GM10847 (cell line): ENCODE data around the gene CDC34.

Experiments used
- POLR2A ChIP-seq: IDR thresholded peaks from 2 replicates; pipeline ENCODE4 v1.6.1; 2011; ENCODE audit not compliant: insufficient read length; ENCODE audit errors: extremely low read depth

CDC34 gene

GRCh38 chr19:590396-590745 is 58.8 kb downstream of the CDC34 start:
- TF ChIP-seq POLR2A: no peak

GRCh38 chr19:590750-591098 is 59.2 kb downstream of the CDC34 start:
- no peak for TF ChIP-seq POLR2A

- no peak for TF ChIP-seq POLR2A
These were observed 59.8 kb downstream of the CDC34 start for GRCh38 chr19:591099-591958.
